ENCODE results near the gene GZF1.

- no peak for TF ChIP-seq EZH2 (IDR thresholded peaks at IDR 0.05; ENCODE audit: insufficient read depth, poor library complexity, severe bottlenecking)
- TF ChIP-seq EZH2phosphoT487 (IDR thresholded peaks at IDR 0.05; ENCODE audit: insufficient read depth, low read depth), result no peak
Observed at GRCh38 chr20:23404196-23404595, 42.2 kb downstream of the GZF1 start.

All from GM23248 (cell line).